AG09309 (cell line): Measurements from ENCODE around the gene TFR2.

Experiments used
- DNase-seq: peaks from one replicate; pipeline ENCODE4 v3.0.0-alpha.2; 2010; ENCODE audit warnings: low read depth
- H3K4me3 ChIP-seq: 2 replicates; pipeline ENCODE4 v1.5.1; 2011; ENCODE audit warnings: mild to moderate bottlenecking, low read depth, low read length, moderate library complexity; ENCODE audit not compliant: control insufficient read depth
- CTCF ChIP-seq: IDR thresholded peaks from 2 replicates; pipeline ENCODE4 v1.5.1; 2011; ENCODE audit warnings: mild to moderate bottlenecking, low read depth, low read length, inconsistent platforms; ENCODE audit not compliant: insufficient read depth, control insufficient read depth; ENCODE audit errors: missing control alignments

The TFR2 gene

GRCh38 chr7:100649826-100650565, 8.6 kb upstream of the TFR2 start:
- no peak overlapping the region for H3K4me3 ChIP-seq
- DNase-seq: no peak
- no peak for TF ChIP-seq CTCF

- no peak for TF ChIP-seq CTCF
- DNase-seq: no peak
- H3K4me3 ChIP-seq: no peak overlapping the region
Measured at GRCh38 chr7:100642534-100642907, 1.2 kb upstream of the TFR2 start.

DNA sequence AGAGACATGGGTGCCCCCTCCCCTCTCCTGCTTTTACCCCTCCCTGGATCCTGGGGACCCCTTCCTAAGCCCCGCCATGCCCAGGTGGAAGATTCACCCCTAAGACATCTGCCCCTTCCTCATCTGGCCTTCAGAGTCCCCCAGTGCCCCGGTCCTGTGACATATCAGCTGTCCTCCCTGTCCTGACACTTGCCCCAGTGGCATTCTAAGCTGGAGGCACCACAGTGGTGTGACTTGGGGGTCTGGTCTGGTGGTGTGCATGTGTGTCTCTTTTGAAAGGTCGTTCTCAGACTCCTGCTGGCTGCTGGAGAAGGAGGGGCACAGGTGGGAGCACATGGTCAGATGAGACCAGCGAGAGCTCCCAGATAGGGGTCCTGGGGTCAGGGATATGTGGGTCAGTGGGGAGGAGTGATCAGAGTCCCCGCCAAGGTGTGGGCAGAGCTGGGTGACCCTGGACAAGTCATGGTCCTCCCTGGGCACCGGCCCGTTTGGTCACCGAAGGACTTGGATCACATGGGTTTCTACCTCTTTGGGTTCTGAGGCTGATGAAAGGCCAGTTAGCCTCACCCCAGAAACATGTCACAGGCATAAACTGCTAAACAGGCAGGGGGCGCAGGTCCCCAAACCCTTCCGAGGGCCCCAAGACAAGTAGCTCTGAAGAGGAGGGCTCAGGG, 645 bp upstream of the TFR2 start:
- TF ChIP-seq CTCF: no peak
- no peak for DNase-seq
- H3K4me3 ChIP-seq: no peak overlapping the region

GRCh38 chr7:100640517-100641440, 573 bp downstream of the TFR2 start:
- no peak overlapping the region for H3K4me3 ChIP-seq
- no peak for TF ChIP-seq CTCF
- DNase-seq: no peak

DNA sequence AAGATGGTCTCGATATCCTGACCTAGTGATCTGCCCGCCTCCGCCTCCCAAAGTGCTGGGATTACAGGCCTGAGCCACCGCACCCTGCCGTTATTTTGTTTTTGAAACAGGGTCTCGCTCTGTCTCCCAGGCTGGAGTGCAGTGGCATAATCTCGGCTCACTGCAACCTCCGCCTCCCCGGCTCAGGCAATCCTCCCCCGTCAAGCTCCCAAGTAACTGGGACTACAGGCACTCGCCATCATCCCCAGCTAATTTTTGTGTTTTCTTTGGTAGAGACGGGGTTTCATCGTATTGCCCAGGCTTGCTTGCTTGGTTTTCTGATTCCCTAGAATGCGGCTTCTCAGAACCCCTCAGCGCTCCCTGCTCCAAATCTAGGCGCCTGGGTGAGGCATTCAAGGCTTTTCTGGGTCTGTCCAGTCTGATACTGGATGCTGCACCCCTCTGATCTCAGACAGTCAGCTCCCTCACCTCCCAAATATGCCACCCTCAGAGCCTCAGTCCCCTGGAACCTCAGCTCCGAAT, 1.3 kb downstream of the TFR2 start:
- DNase-seq: no peak

More for the DNA sequence above, 1.3 kb downstream of the TFR2 start:
- TF ChIP-seq CTCF: no peak
- H3K4me3 ChIP-seq: no peak overlapping the region
